Natural killer cell treated with Interleukin-12 subunit alpha and Interleukin-12 subunit beta and Interleukin-15 and Interleukin-18, amount 100 ng/mL, for 72 hours (primary cell): Measurements from ENCODE around the gene CEP63. TPM values are rescaled to one million over a fixed set of nuclear protein-coding genes. Genes with fewer than 3 reads are reported as not detected.

Source experiments
- ATAC-seq, 2 donors: fragments of 150-1000 bp; cut with Tn5 transposase in 1 of 2; sonication (Bioruptor Pico), chemical (Tn5 transposase) in 1 of 2; 2 replicates each; pipeline ENCODE4 v1.10.0; 2021
- DNase-seq: peaks from one replicate; pipeline ENCODE4 v3.0.0; 2022; ENCODE audit warnings: low spot score
- H3K27ac Mint-ChIP-seq, 2 donors: 1 replicate in 1 of 2; 2 replicates in 1 of 2; pipeline ENCODE4 v1.8.0; 2022; ENCODE audit warnings: mixed read lengths in 2 of 2, mild to moderate bottlenecking in 1 of 2, moderate library complexity in 1 of 2
- H3K27me3 Mint-ChIP-seq, 2 donors: 1 replicate in 1 of 2; 2 replicates in 1 of 2; pipeline ENCODE4 v1.8.0; 2022; ENCODE audit warnings: mixed read lengths in 2 of 2
- H3K36me3 Mint-ChIP-seq: one replicate; pipeline ENCODE4 v1.8.0; 2022; ENCODE audit warnings: mixed read lengths
- H3K4me1 Mint-ChIP-seq, 2 donors: 1 replicate in 1 of 2; 2 replicates in 1 of 2; pipeline ENCODE4 v1.8.0; 2022; ENCODE audit warnings: low read depth in 2 of 2, mixed read lengths in 2 of 2, mild to moderate bottlenecking in 1 of 2
- H3K4me3 Mint-ChIP-seq: one replicate; pipeline ENCODE4 v1.8.0; 2022; ENCODE audit warnings: mixed read lengths
- H3K9me3 Mint-ChIP-seq: 2 replicates; pipeline ENCODE4 v1.8.0; 2022; ENCODE audit warnings: mixed read lengths
- total RNA-seq, 2 donors: library from RNA; stranded (reverse); gene quantifications; one replicate each; pipeline ENCODE4 v1.2.3, GENCODE V29; 2022

CEP63 gene
- total RNA-seq, 2 donors from 2014 or later = 17.1 to 24.1 TPM

- Mint-ChIP-seq H3K36me3 (peaks cover 15% of the 10 kb centered on the region), H3K9me3 (no peaks in the 10 kb centered on the region), H3K4me3 (no peak overlapping the region), H3K27ac (no peak overlapping the region), H3K27me3 (no peaks in the 10 kb centered on the region), H3K4me1 (no peaks in the 10 kb centered on the region)
- DNase-seq = no peak
- ATAC-seq = no peak
Measured at GRCh38 chr3:134476306-134476705, 9.6 kb upstream of the CEP63 start.

DNA sequence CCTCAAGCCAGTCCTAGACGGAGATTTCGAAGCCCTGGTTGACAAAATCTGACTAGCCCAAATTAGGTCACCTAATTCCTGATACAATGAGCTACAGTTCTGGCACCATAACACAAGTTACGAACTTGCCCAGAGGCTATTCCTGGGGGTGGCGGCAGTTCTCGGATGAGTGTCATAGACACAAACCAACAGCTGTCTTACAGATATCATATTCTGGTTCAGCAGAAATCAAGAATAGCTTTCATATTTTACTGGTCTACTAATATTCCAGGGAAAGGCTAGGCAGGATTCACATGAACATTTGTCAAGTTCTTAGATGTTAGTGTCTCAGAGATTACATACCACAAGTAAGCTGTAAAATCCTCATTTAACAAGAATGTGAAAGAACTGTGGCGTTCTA lies 8.9 kb upstream of the CEP63 start:
- Mint-ChIP-seq H3K9me3 (no peaks in the 10 kb centered on the region), H3K4me3 (no peak overlapping the region), H3K27ac (no peak overlapping the region), H3K4me1 (no peaks in the 10 kb centered on the region), H3K36me3 (peaks cover 18% of the 10 kb centered on the region), H3K27me3 (no peaks in the 10 kb centered on the region)
- no peak for DNase-seq
- ATAC-seq = no peak

DNA sequence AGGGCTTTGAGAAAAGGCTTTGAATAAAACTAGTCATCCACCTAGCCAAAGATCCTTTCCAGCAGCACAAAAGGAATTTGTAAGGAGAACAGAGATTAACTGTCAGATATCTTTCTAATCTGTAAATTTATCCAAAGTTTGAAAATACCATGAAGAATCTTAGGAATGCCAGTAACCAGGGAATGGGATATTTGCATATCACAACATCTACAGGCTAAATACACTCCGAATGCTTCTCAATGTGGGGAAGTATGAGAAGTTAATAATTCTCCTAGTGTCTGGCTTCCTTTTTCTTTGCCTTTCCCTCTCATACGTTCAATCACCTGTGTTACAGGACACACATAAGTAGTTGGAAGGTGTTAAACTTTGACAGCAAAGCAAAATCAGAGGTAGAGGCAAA lies 7.9 kb upstream of the CEP63 start:
- Mint-ChIP-seq H3K27ac (no peak overlapping the region), H3K27me3 (no peaks in the 10 kb centered on the region), H3K9me3 (no peaks in the 10 kb centered on the region), H3K4me1 (peaks cover 0 to 6% of the 10 kb centered on the region in 2 donors), H3K36me3 (peaks cover 18% of the 10 kb centered on the region), H3K4me3 (no peak overlapping the region)
- no peak for DNase-seq
- no peak for ATAC-seq

GRCh38 chr3:134480546-134480945 lies 5.3 kb upstream of the CEP63 start:
- Mint-ChIP-seq H3K4me3 (no peak overlapping the region), H3K9me3 (no peaks in the 10 kb centered on the region), H3K27me3 (no peaks in the 10 kb centered on the region), H3K27ac (no peak overlapping the region), H3K36me3 (peaks cover 22% of the 10 kb centered on the region), H3K4me1 (peaks cover 15 to 22% of the 10 kb centered on the region in 2 donors)
- DNase-seq (no peak), ATAC-seq (no peak)

GRCh38 chr3:134481166-134481565 lies 4.7 kb upstream of the CEP63 start:
- Mint-ChIP-seq H3K36me3 (peaks cover 22% of the 10 kb centered on the region), H3K4me3 (no peak overlapping the region), H3K27me3 (no peaks in the 10 kb centered on the region), H3K9me3 (no peaks in the 10 kb centered on the region), H3K27ac (no peak overlapping the region), H3K4me1 (peaks cover 15 to 22% of the 10 kb centered on the region in 2 donors)
- ATAC-seq (no peak), DNase-seq (no peak)

DNA sequence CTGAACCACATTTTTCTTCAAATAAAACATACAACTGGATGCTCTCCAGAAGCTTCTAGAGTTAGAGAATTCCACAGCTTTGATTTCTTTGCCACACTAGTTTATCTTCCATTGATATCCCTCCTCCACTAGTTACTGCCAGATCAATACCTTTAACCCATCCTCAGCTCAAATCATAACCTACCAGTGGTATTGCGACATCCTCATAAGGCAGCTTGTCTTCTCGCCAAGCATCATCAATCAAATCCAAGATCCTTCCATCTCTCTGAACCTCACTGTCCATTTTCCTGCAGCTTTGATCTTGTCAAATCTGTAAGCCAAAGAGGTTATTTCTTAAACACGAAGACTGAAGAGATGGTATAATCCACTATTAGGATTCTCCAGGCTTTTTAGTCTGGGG lies 3.2 kb upstream of the CEP63 start:
- DNase-seq (no peak), ATAC-seq (no peak)
- Mint-ChIP-seq H3K27ac (no peak overlapping the region), H3K4me1 (peaks cover 23 to 34% of the 10 kb centered on the region in 2 donors), H3K27me3 (no peaks in the 10 kb centered on the region), H3K36me3 (peaks cover 18% of the 10 kb centered on the region), H3K9me3 (no peaks in the 10 kb centered on the region), H3K4me3 (no peak overlapping the region)

DNA sequence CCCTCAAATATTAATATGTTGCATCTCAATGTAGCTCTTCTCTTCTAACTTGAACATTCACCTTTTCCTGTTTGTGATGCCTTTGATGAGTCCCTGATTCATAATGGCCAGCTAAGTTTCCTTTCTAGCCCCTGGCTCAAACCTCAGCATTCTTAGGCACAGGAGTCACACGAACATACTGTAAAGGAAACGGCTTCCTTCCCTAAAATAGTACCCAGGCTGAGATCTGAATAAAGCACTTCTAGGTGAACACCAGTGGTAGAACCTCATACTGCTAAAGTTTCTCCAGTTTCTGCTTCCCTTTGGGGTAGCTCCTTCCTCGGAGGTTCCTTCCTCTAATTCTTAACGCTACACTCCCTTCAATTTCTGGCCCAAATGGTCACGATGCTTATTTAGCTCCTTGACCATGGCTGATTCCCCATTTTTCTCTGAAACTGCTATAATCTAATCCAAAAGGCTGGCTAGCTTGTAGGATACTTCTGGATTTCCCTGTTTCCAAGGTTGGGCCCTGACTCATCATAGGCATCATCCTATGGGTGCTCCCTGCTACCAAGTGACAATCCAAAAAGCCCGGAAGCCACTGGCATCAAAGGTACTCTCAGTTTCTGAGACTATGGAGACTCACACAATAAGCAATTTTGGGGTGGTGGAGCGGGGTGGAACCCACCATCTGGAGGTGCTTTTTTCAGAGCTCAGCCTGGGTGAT lies 2.5 kb upstream of the CEP63 start:
- DNase-seq = no peak
- Mint-ChIP-seq H3K36me3 (peaks cover 11% of the 10 kb centered on the region), H3K9me3 (no peaks in the 10 kb centered on the region), H3K27ac (no peak overlapping the region), H3K27me3 (no peaks in the 10 kb centered on the region), H3K4me3 (peak overlapping the region; percentile 12), H3K4me1 (peaks cover 30 to 41% of the 10 kb centered on the region in 2 donors)
- no peak for ATAC-seq

- peak overlapping the region; percentile 96 to 97 for H3K27ac Mint-ChIP-seq
Measured at GRCh38 chr3:134485075-134485717, 661 bp upstream of the CEP63 start.

DNA sequence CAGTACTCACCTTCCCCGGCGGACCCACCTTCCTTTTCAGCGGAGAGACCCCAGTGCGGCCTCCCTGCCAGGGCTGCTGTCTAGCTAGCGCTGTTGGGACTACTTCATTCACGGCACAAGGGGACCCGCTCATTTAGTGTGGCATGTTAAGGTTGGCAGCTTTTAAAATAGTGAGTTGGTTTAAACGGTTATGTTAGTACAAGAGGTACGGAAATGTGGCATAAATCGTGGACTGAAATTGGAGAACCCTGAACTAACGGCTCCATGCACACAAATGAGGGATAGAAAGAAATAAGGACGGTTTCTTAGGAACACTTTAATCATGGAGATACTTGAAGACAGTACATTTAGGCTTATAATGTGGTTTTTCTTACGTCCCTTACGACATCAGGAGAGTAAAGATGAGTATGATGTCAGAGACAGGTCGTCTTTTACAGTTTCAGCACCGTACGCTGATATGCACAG lies 752 bp downstream of the CEP63 start:
- H3K4me1 Mint-ChIP-seq = peaks cover 36 to 41% of the 10 kb centered on the region in 2 donors
- DNase-seq = no peak

More at GRCh38 chr3:134485075-134485717, 661 bp upstream of the CEP63 start:
- DNase-seq (no peak), ATAC-seq (peak; percentile 1 to 5)
- Mint-ChIP-seq H3K36me3 (peaks cover 11% of the 10 kb centered on the region), H3K9me3 (no peaks in the 10 kb centered on the region), H3K4me1 (peaks cover 30 to 41% of the 10 kb centered on the region in 2 donors), H3K27me3 (no peaks in the 10 kb centered on the region), H3K4me3 (peak overlapping the region; percentile 91)

GRCh38 chr3:134487406-134487805 lies 1.5 kb downstream of the CEP63 start:
- H3K9me3 Mint-ChIP-seq = no peaks in the 10 kb centered on the region

More for the DNA sequence above, 752 bp downstream of the CEP63 start:
- H3K27me3 Mint-ChIP-seq = no peaks in the 10 kb centered on the region
- H3K27ac Mint-ChIP-seq = peak overlapping the region; percentile 96 to 97
- ATAC-seq = peak; percentile 1 to 8
- H3K9me3 Mint-ChIP-seq = no peaks in the 10 kb centered on the region
- peak overlapping the region; percentile 91 for H3K4me3 Mint-ChIP-seq
- peaks cover 4% of the 10 kb centered on the region for H3K36me3 Mint-ChIP-seq

DNA sequence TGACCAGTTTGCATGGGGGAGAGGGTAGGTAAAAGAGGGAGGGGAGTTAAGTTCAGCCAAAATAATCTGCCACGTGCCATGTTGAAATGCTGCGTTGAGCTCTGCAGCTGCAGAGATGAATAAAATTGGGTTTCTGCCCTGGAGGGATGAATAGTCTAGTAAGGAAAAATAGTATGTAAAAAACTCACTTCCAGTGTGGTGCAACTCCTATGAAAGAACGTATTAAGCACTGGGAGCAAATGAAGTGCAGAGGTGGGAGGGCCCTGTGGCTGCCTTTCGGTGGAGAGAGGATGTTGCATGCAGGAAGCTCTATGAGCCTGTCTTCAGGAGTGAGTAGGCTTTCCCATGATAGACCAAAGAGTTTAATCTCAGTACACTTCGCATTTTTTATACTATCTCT lies 8.6 kb downstream of the CEP63 start:
- Mint-ChIP-seq H3K9me3 (no peaks in the 10 kb centered on the region), H3K36me3 (peaks cover 18% of the 10 kb centered on the region), H3K4me3 (no peak overlapping the region), H3K4me1 (peaks cover 38 to 39% of the 10 kb centered on the region in 2 donors), H3K27me3 (no peaks in the 10 kb centered on the region), H3K27ac (no peak overlapping the region)
- ATAC-seq = no peak
- DNase-seq = no peak

More at GRCh38 chr3:134487406-134487805, 1.5 kb downstream of the CEP63 start:
- DNase-seq (no peak), ATAC-seq (no peak)
- Mint-ChIP-seq H3K4me1 (peaks cover 36 to 40% of the 10 kb centered on the region in 2 donors), H3K36me3 (peaks cover 4% of the 10 kb centered on the region), H3K27ac (peak overlapping the region; percentile 96 to 97), H3K4me3 (peak overlapping the region; percentile 91), H3K27me3 (no peaks in the 10 kb centered on the region)

DNA sequence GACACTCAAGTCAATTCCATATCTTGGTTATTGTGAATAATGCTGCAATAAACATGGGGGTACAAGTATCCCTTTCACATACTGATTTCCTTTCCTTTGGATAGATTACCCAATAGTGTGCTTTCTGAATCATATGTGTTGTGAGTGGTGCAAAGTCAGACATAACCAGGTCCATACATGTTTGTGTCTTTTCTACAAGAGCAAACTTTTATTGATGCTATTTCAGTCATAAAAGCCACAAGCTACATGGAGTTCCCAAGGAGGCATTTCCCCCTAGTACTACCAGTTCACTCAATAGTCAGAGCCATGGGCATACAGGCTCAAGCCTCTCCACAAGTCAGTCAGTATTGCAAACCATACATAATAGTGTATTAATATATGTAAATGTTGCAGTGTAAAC lies 10.1 kb downstream of the CEP63 start:
- Mint-ChIP-seq H3K9me3 (no peaks in the 10 kb centered on the region), H3K27me3 (no peaks in the 10 kb centered on the region), H3K4me3 (no peak overlapping the region), H3K36me3 (peaks cover 18% of the 10 kb centered on the region), H3K4me1 (peaks cover 37 to 44% of the 10 kb centered on the region in 2 donors), H3K27ac (no peak overlapping the region)
- no peak for ATAC-seq
- DNase-seq = no peak

DNA sequence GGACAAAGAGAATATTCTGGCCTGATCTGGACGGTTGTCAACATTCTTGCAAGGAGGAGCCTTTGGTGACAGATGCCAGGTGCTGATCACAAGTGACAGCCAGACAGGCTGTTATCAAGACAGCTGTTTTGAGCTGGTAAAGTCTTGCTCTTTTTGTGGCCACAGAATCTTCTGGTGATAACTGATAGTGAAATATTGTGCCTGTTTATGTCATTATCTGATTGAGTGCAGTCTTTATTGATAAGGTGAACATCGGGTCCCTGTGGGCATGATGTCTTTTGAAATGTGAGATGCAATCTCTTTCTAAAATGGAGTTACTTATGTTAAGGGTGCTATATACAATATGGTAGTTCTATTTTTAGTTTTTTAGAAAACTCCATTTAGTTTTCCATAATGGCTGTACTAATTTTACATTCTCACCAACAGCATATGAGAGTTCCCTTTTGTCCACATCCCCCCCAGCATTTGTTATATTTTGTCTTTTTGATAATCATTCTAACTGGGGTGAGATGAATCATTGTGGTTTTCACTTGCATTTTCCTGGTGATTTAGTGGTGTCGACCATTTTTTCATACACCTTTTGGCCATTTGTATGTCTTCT lies 10.7 kb downstream of the CEP63 start:
- Mint-ChIP-seq H3K9me3 (no peaks in the 10 kb centered on the region), H3K36me3 (peaks cover 18% of the 10 kb centered on the region), H3K4me1 (peaks cover 38 to 47% of the 10 kb centered on the region in 2 donors), H3K27me3 (no peaks in the 10 kb centered on the region), H3K27ac (no peak overlapping the region), H3K4me3 (no peak overlapping the region)
- peak in 1 of 2 donors; percentile 46 for ATAC-seq
- DNase-seq = no peak

DNA sequence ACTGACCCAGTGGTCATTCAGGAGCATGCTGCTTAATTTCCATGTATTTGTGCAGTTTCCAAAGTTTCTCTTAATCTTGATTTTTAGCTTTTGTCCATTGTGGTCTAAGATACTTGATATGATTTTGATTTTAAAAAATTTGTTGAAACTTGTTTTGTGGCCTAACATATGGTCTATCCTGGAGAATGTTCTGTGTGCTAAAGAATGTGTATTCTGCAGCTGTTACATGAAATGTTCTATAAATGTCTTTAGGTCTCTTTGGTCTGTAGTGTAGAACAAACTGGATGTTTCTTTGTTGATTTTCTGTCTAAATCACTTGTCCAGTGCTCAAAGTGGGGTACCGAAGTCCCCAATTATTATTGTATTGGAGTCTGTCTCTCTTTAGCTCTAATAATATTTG lies 17.4 kb downstream of the CEP63 start:
- no peak for DNase-seq
- peaks cover 53% of the 10 kb centered on the region for H3K36me3 Mint-ChIP-seq
- no peak overlapping the region for H3K27ac Mint-ChIP-seq
- no peaks in the 10 kb centered on the region for H3K27me3 Mint-ChIP-seq
- peaks cover 30 to 36% of the 10 kb centered on the region in 2 donors for H3K4me1 Mint-ChIP-seq
- ATAC-seq = no peak
- H3K9me3 Mint-ChIP-seq = peaks cover 7% of the 10 kb centered on the region
- H3K4me3 Mint-ChIP-seq = no peak overlapping the region
